ENCODE measurements around the gene RAB40C.

RAB40C gene

GRCh38 chr16:634051-634670, 44.3 kb downstream of the RAB40C start:
- TF ChIP-seq EZH2 (IDR thresholded peaks at IDR 0.05; ENCODE audit: borderline replicate concordance, low read depth, low read length, severe bottlenecking), result no peak
- TF ChIP-seq, protein P1, sequence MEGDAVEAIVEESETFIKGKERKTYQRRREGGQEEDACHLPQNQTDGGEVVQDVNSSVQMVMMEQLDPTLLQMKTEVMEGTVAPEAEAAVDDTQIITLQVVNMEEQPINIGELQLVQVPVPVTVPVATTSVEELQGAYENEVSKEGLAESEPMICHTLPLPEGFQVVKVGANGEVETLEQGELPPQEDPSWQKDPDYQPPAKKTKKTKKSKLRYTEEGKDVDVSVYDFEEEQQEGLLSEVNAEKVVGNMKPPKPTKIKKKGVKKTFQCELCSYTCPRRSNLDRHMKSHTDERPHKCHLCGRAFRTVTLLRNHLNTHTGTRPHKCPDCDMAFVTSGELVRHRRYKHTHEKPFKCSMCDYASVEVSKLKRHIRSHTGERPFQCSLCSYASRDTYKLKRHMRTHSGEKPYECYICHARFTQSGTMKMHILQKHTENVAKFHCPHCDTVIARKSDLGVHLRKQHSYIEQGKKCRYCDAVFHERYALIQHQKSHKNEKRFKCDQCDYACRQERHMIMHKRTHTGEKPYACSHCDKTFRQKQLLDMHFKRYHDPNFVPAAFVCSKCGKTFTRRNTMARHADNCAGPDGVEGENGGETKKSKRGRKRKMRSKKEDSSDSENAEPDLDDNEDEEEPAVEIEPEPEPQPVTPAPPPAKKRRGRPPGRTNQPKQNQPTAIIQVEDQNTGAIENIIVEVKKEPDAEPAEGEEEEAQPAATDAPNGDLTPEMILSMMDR (IDR thresholded peaks at IDR 0.05; ENCODE audit: borderline replicate concordance, extremely low read depth, low read length, poor library complexity, severe bottlenecking), result no peak
- Histone ChIP-seq H3K4me1 (ENCODE audit: insufficient read depth, low read length) (peaks cover 27% of the 10 kb centered on the region), H3K9me3 (ENCODE audit: insufficient read depth, low read length, severe bottlenecking) (no peaks in the 10 kb centered on the region), H3K36me3 (ENCODE audit: insufficient read depth, low read length) (peaks cover 17% of the 10 kb centered on the region), H3K4me2 (ENCODE audit: insufficient read depth, low read length) (peak overlapping the region; percentile 92), H4K20me1 (ENCODE audit: insufficient read depth, low read length) (peaks cover 31% of the 10 kb centered on the region), H3K9ac (ENCODE audit: low read depth, low read length) (peak overlapping the region; percentile 92; the same call in 1 of the 2 replicates), H3K4me3 (ENCODE audit: low read depth in 1 of 2, low read length in 2 of 2) (peak overlapping the region in 1 of 2 experiments; percentile 19; a peak in 1 of 4 replicates), H3K79me2 (ENCODE audit: insufficient read depth, low read length) (peaks cover 23% of the 10 kb centered on the region), H3K27ac (ENCODE audit: low read length) (no peak overlapping the region), H3K27me3 (ENCODE audit: insufficient read depth, low read length, poor library complexity) (no peaks in the 10 kb centered on the region), H2AFZ (ENCODE audit: low read depth, low read length) (no peak overlapping the region)
- DNase-seq (no peak), ATAC-seq (ENCODE audit: insufficient read depth, low read depth) (no peak)

DNA sequence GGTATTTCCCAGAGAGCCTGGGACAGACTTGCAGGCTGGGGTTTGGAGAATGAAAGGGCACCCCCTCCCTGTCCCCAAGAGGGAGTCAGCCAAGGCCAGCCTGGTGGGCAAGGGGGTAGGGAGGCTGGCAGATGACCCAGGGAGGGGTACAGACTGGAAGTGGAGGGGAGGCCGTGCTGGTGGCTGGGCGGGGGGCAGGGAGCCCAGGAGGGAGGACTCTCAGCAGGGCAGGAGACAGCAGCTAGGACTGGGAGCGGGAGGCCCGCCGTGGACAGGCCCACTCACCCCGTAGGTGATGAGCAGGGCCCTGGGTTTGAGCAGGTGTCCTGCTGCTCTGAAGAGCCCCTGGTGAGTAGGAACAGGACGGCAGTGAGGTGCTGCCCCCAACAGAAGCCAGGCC, 45.1 kb downstream of the RAB40C start:
- Histone ChIP-seq H3K4me1 (ENCODE audit: insufficient read depth, low read length) (peaks cover 27% of the 10 kb centered on the region), H4K20me1 (ENCODE audit: insufficient read depth, low read length) (peaks cover 28% of the 10 kb centered on the region), H3K27me3 (ENCODE audit: insufficient read depth, low read length, poor library complexity) (no peaks in the 10 kb centered on the region), H3K9ac (ENCODE audit: low read depth, low read length) (peak overlapping the region; percentile 92), H3K36me3 (ENCODE audit: insufficient read depth, low read length) (peaks cover 17% of the 10 kb centered on the region), H2AFZ (ENCODE audit: low read depth, low read length) (no peak overlapping the region), H3K79me2 (ENCODE audit: insufficient read depth, low read length) (peaks cover 23% of the 10 kb centered on the region), H3K9me3 (ENCODE audit: insufficient read depth, low read length, severe bottlenecking) (no peaks in the 10 kb centered on the region), H3K27ac (ENCODE audit: low read length) (peak overlapping the region; percentile 84), H3K4me2 (ENCODE audit: insufficient read depth, low read length) (peak overlapping the region; percentile 92), H3K4me3 (ENCODE audit: low read depth in 1 of 2, low read length in 2 of 2) (peak overlapping the region; percentile 80 to 84; a peak in 3 of 4 replicates)
- TF ChIP-seq EZH2 (IDR thresholded peaks at IDR 0.05; ENCODE audit: borderline replicate concordance, low read depth, low read length, severe bottlenecking), result no peak
- TF ChIP-seq, protein P1 (IDR thresholded peaks at IDR 0.05; ENCODE audit: borderline replicate concordance, extremely low read depth, low read length, poor library complexity, severe bottlenecking), result no peak
- DNase-seq, result no peak
- ATAC-seq (ENCODE audit: insufficient read depth, low read depth), result no peak

- Histone ChIP-seq H3K4me3 (ENCODE audit: low read depth in 1 of 2, low read length in 2 of 2) (peak overlapping the region; percentile 80 to 84), H4K20me1 (ENCODE audit: insufficient read depth, low read length) (peaks cover 25% of the 10 kb centered on the region), H3K27me3 (ENCODE audit: insufficient read depth, low read length, poor library complexity) (no peaks in the 10 kb centered on the region), H2AFZ (ENCODE audit: low read depth, low read length) (peak overlapping the region; percentile 86), H3K36me3 (ENCODE audit: insufficient read depth, low read length) (peaks cover 17% of the 10 kb centered on the region), H3K27ac (ENCODE audit: low read length) (peak overlapping the region; percentile 84), H3K9ac (ENCODE audit: low read depth, low read length) (peak overlapping the region; percentile 92), H3K4me2 (ENCODE audit: insufficient read depth, low read length) (peak overlapping the region; percentile 92), H3K79me2 (ENCODE audit: insufficient read depth, low read length) (peaks cover 23% of the 10 kb centered on the region), H3K9me3 (ENCODE audit: insufficient read depth, low read length, severe bottlenecking) (no peaks in the 10 kb centered on the region), H3K4me1 (ENCODE audit: insufficient read depth, low read length) (peaks cover 27% of the 10 kb centered on the region)
- DNase-seq, result peak; percentile 27
- ATAC-seq (ENCODE audit: insufficient read depth, low read depth), result peak; percentile 6; the same call in 2 of the 3 replicates
- TF ChIP-seq, protein P1 (IDR thresholded peaks at IDR 0.05; ENCODE audit: borderline replicate concordance, extremely low read depth, low read length, poor library complexity, severe bottlenecking), result no peak
- TF ChIP-seq EZH2 (IDR thresholded peaks at IDR 0.05; ENCODE audit: borderline replicate concordance, low read depth, low read length, severe bottlenecking), result no peak
These were observed 45.8 kb downstream of the RAB40C start for GRCh38 chr16:635573-636205.

All from DND-41 (cell line).